Vein endothelial cell (primary cell): Measurements from ENCODE around the gene BRD2. TPM values are rescaled to one million over a fixed set of nuclear protein-coding genes. Genes with fewer than 3 reads are reported as not detected.

Source experiments
- total RNA-seq: library from RNA; depleted of rRNA; stranded (reverse); fragments of >200 nt; gene quantifications from 2 replicates; pipeline ENCODE4 v1.2.3, GENCODE V29; 2012

Gene BRD2
- total RNA-seq: 128 and 139 TPM in 2 replicates

GRCh38 chr6:32968093-32968866, at the start of gene BRD2:
Gene BRD2 (plus strand): TSS chr6:32968594. CDS start chr6:32972899, 4,305 bp downstream.

GRCh38 chr6:32940656-32941213, 27.7 kb upstream of the BRD2 start, which contains the start of gene HLA-DMB:
Gene HLA-DMB (minus strand): TSS chr6:32941028. CDS start chr6:32940807, 221 bp downstream.

GRCh38 chr6:32952817-32953739, 15.3 kb upstream of the BRD2 start, which contains the start of gene HLA-DMA:
Gene HLA-DMA (minus strand): TSS chr6:32953097. CDS start chr6:32953036, 61 bp downstream.

GRCh38 chr6:33008944-33009861, 40.8 kb downstream of the BRD2 start, which contains the start of gene HLA-DOA:
Gene HLA-DOA (minus strand): TSS chr6:33009591.

Other genes with a start within 250 kb of the BRD2 start
- gene HLA-DQA2, start 227.2 kb upstream of the BRD2 start, total RNA-seq: 0.19 TPM in 1 of 2 replicates, not detected in the other
- not detected in 2 replicates for gene HLA-DQB2, start 205.1 kb upstream of the BRD2 start, total RNA-seq
- gene HLA-DOB, start 151.6 kb upstream of the BRD2 start, total RNA-seq: under 0.01 and 0.19 TPM in 2 replicates
- 18.3 and 21.6 TPM in 2 replicates for gene TAP2, start 129.9 kb upstream of the BRD2 start, total RNA-seq
- gene PSMB8, start 124.5 kb upstream of the BRD2 start, total RNA-seq: 32.2 and 34.3 TPM in 2 replicates
- 25.5 and 29.3 TPM in 2 replicates for gene TAP1, start 114.9 kb upstream of the BRD2 start, total RNA-seq
- 2.9 and 3.9 TPM in 2 replicates for gene PSMB9, start 114.4 kb upstream of the BRD2 start, total RNA-seq
- gene HLA-DMB, start 27.6 kb upstream of the BRD2 start, total RNA-seq: 0.96 and 1.3 TPM in 2 replicates
- 0.48 and 2.0 TPM in 2 replicates for gene HLA-DMA, start 15.5 kb upstream of the BRD2 start, total RNA-seq
- gene HLA-DOA, start 41.0 kb downstream of the BRD2 start, total RNA-seq: not detected in 2 replicates
- gene HLA-DPA1, start 105.1 kb downstream of the BRD2 start, total RNA-seq: 0.33 TPM in 1 of 2 replicates, not detected in the other
- 1.6 and 7.5 TPM in 2 replicates for gene HLA-DPB1, start 107.4 kb downstream of the BRD2 start, total RNA-seq
- 0.19 and 0.33 TPM in 2 replicates for gene COL11A2, start 223.9 kb downstream of the BRD2 start, total RNA-seq
- gene RXRB, start 232.1 kb downstream of the BRD2 start, total RNA-seq: 18.8 and 25.5 TPM in 2 replicates
- 78.8 and 81.7 TPM in 2 replicates for gene SLC39A7, start 232.3 kb downstream of the BRD2 start, total RNA-seq
- gene HSD17B8, start 236.1 kb downstream of the BRD2 start, total RNA-seq: 2.8 and 4.9 TPM in 2 replicates
- gene RING1, start 239.9 kb downstream of the BRD2 start, total RNA-seq: 18.3 and 27.1 TPM in 2 replicates